ENCODE measurements around the gene UTS2B. TPM values are rescaled to one million over a fixed set of nuclear protein-coding genes. Genes with fewer than 3 reads are reported as not detected.

Gene UTS2B
- total and polyA plus RNA-seq, 4 donors = 0.10 to 2.4 (median 0.31) TPM

DNA sequence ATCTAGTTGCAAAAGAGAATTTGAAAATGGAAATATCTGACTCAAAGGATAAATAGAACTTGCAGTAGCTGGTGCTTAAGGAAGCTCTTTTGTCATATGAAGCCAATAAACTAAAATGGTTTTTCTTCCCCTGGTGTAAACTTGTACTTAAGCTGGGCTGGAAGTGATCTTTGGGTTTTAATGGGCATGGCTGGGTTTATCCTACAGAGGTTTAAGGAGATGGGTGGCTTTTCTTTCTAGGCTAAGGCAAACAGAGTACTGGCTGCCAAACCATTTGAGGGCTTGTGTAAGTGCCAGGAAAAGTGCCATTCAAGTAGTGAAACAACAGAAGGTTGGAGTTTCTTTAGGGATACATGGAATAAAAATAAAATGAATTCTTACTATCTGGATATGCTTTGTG lies 12.1 kb upstream of the UTS2B start:
- peaks cover 0 to 37% (median 16%) of the 10 kb centered on the region in 5 donors for H3K4me1 ChIP-seq (ENCODE audit: control insufficient read depth in 5 of 5, insufficient read depth in 5 of 5, low read length in 5 of 5)

DNA sequence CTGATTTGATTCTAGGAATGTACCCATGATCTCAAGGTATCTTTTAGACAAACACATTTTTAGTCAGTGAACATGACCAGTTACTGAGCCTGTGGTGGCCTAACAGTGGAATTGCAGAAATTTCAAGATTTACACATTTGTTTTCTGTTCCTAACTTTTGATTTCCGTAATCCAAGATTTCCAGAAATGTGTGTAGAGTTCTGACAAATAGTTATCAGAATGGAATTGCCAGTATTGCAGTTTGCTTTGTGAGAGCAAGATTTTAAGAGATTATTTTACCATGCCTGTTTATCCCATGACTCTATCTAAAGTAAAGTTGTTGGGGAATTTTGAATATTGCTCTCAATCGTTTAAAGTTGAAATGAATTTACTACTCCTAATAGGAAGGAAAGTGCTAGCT lies 11.7 kb upstream of the UTS2B start:
- Histone ChIP-seq H3K9ac (ENCODE audit: insufficient read depth in 1 of 2, low read length in 2 of 2) (no peak overlapping the region), H3K27me3 (ENCODE audit: control insufficient read depth in 3 of 3, insufficient read depth in 3 of 3, low read length in 2 of 3) (no peaks in the 10 kb centered on the region), H3K4me3 (no peak overlapping the region), H3K4me1 (ENCODE audit: control insufficient read depth in 5 of 5, insufficient read depth in 5 of 5, low read length in 5 of 5) (peaks cover 0 to 33% (median 12%) of the 10 kb centered on the region in 5 donors), H3K36me3 (ENCODE audit: control insufficient read depth in 4 of 4, insufficient read depth in 4 of 4, low read length in 4 of 4) (no peaks in the 10 kb centered on the region), H3K27ac (ENCODE audit: low read depth in 1 of 2, low read length in 1 of 2) (no peak overlapping the region), H3K9me3 (ENCODE audit: control insufficient read depth in 4 of 4, insufficient read depth in 3 of 4, low read length in 3 of 4) (no peaks in the 10 kb centered on the region)
- TF ChIP-seq, protein P1, sequence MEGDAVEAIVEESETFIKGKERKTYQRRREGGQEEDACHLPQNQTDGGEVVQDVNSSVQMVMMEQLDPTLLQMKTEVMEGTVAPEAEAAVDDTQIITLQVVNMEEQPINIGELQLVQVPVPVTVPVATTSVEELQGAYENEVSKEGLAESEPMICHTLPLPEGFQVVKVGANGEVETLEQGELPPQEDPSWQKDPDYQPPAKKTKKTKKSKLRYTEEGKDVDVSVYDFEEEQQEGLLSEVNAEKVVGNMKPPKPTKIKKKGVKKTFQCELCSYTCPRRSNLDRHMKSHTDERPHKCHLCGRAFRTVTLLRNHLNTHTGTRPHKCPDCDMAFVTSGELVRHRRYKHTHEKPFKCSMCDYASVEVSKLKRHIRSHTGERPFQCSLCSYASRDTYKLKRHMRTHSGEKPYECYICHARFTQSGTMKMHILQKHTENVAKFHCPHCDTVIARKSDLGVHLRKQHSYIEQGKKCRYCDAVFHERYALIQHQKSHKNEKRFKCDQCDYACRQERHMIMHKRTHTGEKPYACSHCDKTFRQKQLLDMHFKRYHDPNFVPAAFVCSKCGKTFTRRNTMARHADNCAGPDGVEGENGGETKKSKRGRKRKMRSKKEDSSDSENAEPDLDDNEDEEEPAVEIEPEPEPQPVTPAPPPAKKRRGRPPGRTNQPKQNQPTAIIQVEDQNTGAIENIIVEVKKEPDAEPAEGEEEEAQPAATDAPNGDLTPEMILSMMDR (IDR thresholded peaks at IDR 0.05; ENCODE audit: control extremely low read depth, extremely low read depth) = no peak
- DNase-seq = no peak
- no peak for ATAC-seq (ENCODE audit: insufficient read depth, low FRiP score)
- 72 to 80% methylated on average over 2 of the region's 2 CpGs for WGBS, 2 donors

More for the DNA sequence above, 12.1 kb upstream of the UTS2B start:
- H3K9ac ChIP-seq (ENCODE audit: insufficient read depth in 1 of 2, low read length in 2 of 2) = no peak overlapping the region
- ATAC-seq (ENCODE audit: insufficient read depth, low FRiP score) (no peak), DNase-seq (no peak)
- H3K4me3 ChIP-seq = no peak overlapping the region
- H3K36me3 ChIP-seq (ENCODE audit: control insufficient read depth in 4 of 4, insufficient read depth in 4 of 4, low read length in 4 of 4) = no peaks in the 10 kb centered on the region
- no peak overlapping the region for H3K27ac ChIP-seq (ENCODE audit: low read depth in 1 of 2, low read length in 1 of 2)
- H3K9me3 ChIP-seq (ENCODE audit: control insufficient read depth in 4 of 4, insufficient read depth in 3 of 4, low read length in 3 of 4) = no peaks in the 10 kb centered on the region
- no peaks in the 10 kb centered on the region for H3K27me3 ChIP-seq (ENCODE audit: control insufficient read depth in 3 of 3, insufficient read depth in 3 of 3, low read length in 2 of 3)
- TF ChIP-seq, protein P1 (IDR thresholded peaks at IDR 0.05; ENCODE audit: control extremely low read depth, extremely low read depth) = no peak

DNA sequence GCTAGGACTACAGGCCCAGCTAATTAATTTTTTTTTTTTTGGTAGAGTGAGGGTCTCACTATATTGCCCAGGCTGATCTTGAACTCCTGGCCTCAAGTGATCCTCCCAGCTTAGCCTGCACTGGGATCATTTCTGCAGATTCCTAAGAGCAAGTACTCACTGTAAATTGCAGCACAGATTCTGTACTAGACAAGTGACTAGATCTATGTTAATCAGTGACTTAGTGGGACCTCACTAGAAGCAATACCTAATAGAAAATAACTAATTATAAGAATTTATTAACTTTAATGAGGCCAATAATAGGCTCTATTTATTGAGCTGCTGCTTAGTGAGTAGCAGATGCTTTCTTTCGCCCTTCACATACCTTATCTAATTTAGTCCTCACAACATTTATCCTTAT lies 10.6 kb upstream of the UTS2B start:
- no peaks in the 10 kb centered on the region for H3K9me3 ChIP-seq (ENCODE audit: control insufficient read depth in 4 of 4, insufficient read depth in 3 of 4, low read length in 3 of 4)
- ATAC-seq (ENCODE audit: insufficient read depth, low FRiP score) (no peak), DNase-seq (no peak)
- WGBS, 2 donors = 94 to 100% methylated on average over 1 of the region's 1 CpG
- TF ChIP-seq, protein P1 (IDR thresholded peaks at IDR 0.05; ENCODE audit: control extremely low read depth, extremely low read depth) = no peak
- peaks cover 0 to 29% (median 12%) of the 10 kb centered on the region in 5 donors for H3K4me1 ChIP-seq (ENCODE audit: control insufficient read depth in 5 of 5, insufficient read depth in 5 of 5, low read length in 5 of 5)
- no peak overlapping the region for H3K9ac ChIP-seq (ENCODE audit: insufficient read depth in 1 of 2, low read length in 2 of 2)
- H3K27me3 ChIP-seq (ENCODE audit: control insufficient read depth in 3 of 3, insufficient read depth in 3 of 3, low read length in 2 of 3) = no peaks in the 10 kb centered on the region
- no peak overlapping the region for H3K27ac ChIP-seq (ENCODE audit: low read depth in 1 of 2, low read length in 1 of 2)
- H3K36me3 ChIP-seq (ENCODE audit: control insufficient read depth in 4 of 4, insufficient read depth in 4 of 4, low read length in 4 of 4) = no peaks in the 10 kb centered on the region
- H3K4me3 ChIP-seq = no peak overlapping the region

DNA sequence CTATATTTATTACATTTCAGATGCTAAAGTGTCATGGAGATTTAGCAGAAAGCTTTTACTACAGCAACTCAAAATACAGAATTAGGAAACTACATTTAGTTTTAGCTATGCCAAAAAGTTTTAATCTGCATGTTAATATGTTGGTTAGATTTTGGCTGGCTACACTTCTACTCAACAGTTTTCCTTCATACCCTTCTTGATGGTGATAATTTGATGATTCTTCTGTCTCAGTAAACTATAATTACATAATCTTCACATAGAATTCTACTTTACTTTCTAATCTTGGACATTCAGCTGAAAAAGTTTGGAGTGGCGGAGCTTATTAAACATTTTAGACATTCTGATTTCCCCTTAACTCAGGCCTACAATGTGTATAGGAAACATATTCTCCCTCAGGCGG lies 10.0 kb upstream of the UTS2B start:
- TF ChIP-seq, protein P1 (IDR thresholded peaks at IDR 0.05; ENCODE audit: control extremely low read depth, extremely low read depth) = no peak
- H3K36me3 ChIP-seq (ENCODE audit: control insufficient read depth in 4 of 4, insufficient read depth in 4 of 4, low read length in 4 of 4) = no peaks in the 10 kb centered on the region
- peaks cover 0 to 31% (median 12%) of the 10 kb centered on the region in 5 donors for H3K4me1 ChIP-seq (ENCODE audit: control insufficient read depth in 5 of 5, insufficient read depth in 5 of 5, low read length in 5 of 5)
- H3K27me3 ChIP-seq (ENCODE audit: control insufficient read depth in 3 of 3, insufficient read depth in 3 of 3, low read length in 2 of 3) = no peaks in the 10 kb centered on the region
- no peaks in the 10 kb centered on the region for H3K9me3 ChIP-seq (ENCODE audit: control insufficient read depth in 4 of 4, insufficient read depth in 3 of 4, low read length in 3 of 4)
- 95 to 99% methylated on average over 2 of the region's 2 CpGs for WGBS, 2 donors
- no peak overlapping the region for H3K27ac ChIP-seq (ENCODE audit: low read depth in 1 of 2, low read length in 1 of 2)
- ATAC-seq (ENCODE audit: insufficient read depth, low FRiP score) (no peak), DNase-seq (no peak)
- no peak overlapping the region for H3K4me3 ChIP-seq
- H3K9ac ChIP-seq (ENCODE audit: insufficient read depth in 1 of 2, low read length in 2 of 2) = no peak overlapping the region

Measured in lung (tissue), 12 donors.